Mucosa of descending colon (tissue), 3 donors: Measurements from ENCODE around the gene CCDC57. TPM values are rescaled to one million over a fixed set of nuclear protein-coding genes. Genes with fewer than 3 reads are reported as not detected.

ENCODE experiments used
- ATAC-seq: fragments of 200-7000 bp; cut with Tn5 transposase; one replicate; pipeline ENCODE4 v1.9.1; 2020; ENCODE audit warnings: mild to moderate bottlenecking, moderate library complexity
- DNase-seq, 3 donors: peaks; one replicate each; pipeline ENCODE4 v3.0.0-alpha.2; 2020
- H3K36me3 ChIP-seq: fragments of 200-600 bp; one replicate; pipeline ENCODE4 v1.8.0; 2021; ENCODE audit warnings: low read depth, mild to moderate bottlenecking
- H3K4me1 ChIP-seq: fragments of 200-600 bp; one replicate; pipeline ENCODE4 v1.8.0; 2021; ENCODE audit warnings: low read depth, mild to moderate bottlenecking
- H3K4me3 ChIP-seq: fragments of 200-600 bp; one replicate; pipeline ENCODE4 v1.8.0; 2021; ENCODE audit warnings: mild to moderate bottlenecking
- H3K9me3 ChIP-seq: fragments of 200-600 bp; one replicate; pipeline ENCODE4 v1.8.0; 2021; ENCODE audit warnings: mild to moderate bottlenecking
- intact Hi-C, 2 donors: fragments of 100-400 bp; cut with DNase I in 1 of 2; cut with micrococcal nuclease in 1 of 2; formaldehyde crosslinking; loops; one replicate each; pipeline versions ENCODE4 v1.11.0 to v1.11.1; 2022; cut with DNase I, micrococcal nuclease
- total RNA-seq, 3 donors: library from RNA; stranded (reverse); fragmentation: NEBNext Ultra II Directional in 2 of 3; extraction: Animal tissue kit (Norgen Biotek cat#: 25700) in 2 of 3; gene quantifications; one replicate each; pipeline versions ENCODE4 v1.2.1 to v1.2.4, GENCODE V29; 2021 to 2023
- TF ChIP-seq, protein P1 (sequence below): fragments of 200-600 bp; IDR thresholded peaks from one replicate; pipeline ENCODE4 v1.8.0; 2022; ENCODE audit warnings: antibody characterized with exemption, mild to moderate bottlenecking
- donor health status: DM: no; HTN: no; CAD: no; lungs with moderate emphysema.
- donor health status: DM: no; HTN: no; CAD: no.
- donor health status: DM: no; HTN: yes; CAD: no.

The CCDC57 gene
- total RNA-seq, 3 donors from 2014 or later: 41.3 to 46.3 (median 45.4) TPM

DNA sequence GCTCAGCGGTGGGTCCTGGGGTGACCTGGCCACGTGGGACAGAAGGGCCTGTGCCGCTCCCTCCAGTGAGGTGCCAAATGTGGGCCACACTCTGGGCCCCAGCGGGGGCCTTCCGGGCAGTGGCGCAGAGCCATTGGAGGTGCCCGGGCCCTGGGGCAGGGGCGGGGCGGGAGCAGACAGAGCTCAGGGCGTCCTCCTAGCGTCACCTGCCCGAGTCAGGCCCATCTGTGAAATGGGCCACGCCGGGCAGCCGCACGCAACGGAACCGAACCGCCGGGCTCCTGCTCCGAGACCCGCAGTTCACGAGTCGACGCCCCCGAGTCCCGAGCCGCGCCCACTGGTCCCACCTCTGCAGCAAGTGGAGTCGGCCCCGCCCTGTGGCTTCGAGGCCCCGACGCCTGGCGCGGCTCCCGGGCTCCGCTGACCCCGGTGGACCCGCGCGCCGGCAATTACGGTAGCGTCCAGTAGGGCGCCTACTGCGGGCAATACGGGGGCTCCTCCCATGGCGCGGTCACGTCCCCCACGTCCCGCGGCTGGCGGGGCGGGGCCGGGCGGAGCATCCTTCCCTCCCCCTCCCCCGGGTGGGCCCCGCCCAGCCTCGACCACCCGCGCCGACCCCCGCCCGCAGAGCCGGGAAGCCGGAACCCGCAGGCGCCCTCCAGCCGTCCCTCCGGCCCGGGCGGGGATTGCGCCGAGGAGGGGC lies 18.1 kb upstream of the CCDC57 start:
- Histone ChIP-seq H3K36me3 (no peaks in the 10 kb centered on the region), H3K9me3 (no peaks in the 10 kb centered on the region), H3K4me1 (peaks cover 49% of the 10 kb centered on the region), H3K4me3 (peak overlapping the region; percentile 14)
- intact Hi-C loops: loop anchor here in 1 of 2 donors (10.0 kb wide), 1 partner anchor 94 kb away; no protein-coding TSS in a partner anchor
- TF ChIP-seq, protein P1, sequence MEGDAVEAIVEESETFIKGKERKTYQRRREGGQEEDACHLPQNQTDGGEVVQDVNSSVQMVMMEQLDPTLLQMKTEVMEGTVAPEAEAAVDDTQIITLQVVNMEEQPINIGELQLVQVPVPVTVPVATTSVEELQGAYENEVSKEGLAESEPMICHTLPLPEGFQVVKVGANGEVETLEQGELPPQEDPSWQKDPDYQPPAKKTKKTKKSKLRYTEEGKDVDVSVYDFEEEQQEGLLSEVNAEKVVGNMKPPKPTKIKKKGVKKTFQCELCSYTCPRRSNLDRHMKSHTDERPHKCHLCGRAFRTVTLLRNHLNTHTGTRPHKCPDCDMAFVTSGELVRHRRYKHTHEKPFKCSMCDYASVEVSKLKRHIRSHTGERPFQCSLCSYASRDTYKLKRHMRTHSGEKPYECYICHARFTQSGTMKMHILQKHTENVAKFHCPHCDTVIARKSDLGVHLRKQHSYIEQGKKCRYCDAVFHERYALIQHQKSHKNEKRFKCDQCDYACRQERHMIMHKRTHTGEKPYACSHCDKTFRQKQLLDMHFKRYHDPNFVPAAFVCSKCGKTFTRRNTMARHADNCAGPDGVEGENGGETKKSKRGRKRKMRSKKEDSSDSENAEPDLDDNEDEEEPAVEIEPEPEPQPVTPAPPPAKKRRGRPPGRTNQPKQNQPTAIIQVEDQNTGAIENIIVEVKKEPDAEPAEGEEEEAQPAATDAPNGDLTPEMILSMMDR: peak; percentile 48
- ATAC-seq (peak; percentile 70), DNase-seq (peak; percentile 93 to 94 (median 94))

DNA sequence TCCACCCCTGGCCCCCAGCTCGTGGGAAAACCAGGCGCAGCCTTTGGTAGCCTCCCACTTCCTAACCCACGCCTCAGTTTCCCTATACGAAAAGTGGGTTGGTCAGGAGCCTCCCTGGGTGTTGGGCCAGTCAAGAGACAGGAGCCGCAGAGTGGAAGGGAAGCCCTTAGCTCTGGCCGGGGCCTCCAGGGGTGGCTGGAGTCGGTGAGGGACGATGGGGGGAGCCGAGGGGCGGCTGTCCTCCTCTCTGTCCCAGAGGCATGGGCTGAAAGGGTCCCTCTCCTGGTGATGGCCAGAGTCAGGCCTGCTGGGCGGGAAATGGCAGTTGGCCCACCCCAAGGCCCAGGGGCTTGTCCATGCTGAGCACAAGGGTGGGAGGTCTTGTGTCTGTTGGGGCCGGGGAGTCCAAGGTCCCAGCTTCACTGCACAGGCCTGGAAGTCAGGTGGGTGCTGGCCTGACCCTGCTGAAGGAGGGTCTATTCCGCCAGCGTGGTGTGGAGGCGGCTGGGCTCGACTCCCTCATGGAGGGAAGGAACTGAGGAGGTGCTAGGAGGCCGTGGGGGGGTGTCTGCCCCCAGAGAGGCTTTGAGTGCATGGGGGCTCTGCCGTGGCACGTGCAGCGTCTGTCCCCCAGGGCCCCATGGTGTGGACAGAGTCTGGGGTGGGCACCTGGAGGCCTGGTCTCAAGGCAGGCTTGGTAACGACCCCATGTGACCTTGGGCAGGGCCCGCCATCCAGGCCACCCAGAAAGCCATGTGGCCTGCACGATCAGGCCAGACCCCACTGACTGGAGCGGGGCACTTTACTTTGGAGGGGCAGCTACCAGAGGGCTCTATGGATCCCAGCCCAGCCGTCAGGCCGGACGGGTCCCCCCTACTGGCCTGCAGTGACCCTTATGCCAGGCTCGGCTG lies 17.3 kb upstream of the CCDC57 start:
- ATAC-seq: no peak
- peaks cover 43% of the 10 kb centered on the region for H3K4me1 ChIP-seq
- intact Hi-C loops: loop anchor here in 1 of 2 donors (10.0 kb wide), 1 partner anchor 95 kb away; no protein-coding TSS in a partner anchor

DNA sequence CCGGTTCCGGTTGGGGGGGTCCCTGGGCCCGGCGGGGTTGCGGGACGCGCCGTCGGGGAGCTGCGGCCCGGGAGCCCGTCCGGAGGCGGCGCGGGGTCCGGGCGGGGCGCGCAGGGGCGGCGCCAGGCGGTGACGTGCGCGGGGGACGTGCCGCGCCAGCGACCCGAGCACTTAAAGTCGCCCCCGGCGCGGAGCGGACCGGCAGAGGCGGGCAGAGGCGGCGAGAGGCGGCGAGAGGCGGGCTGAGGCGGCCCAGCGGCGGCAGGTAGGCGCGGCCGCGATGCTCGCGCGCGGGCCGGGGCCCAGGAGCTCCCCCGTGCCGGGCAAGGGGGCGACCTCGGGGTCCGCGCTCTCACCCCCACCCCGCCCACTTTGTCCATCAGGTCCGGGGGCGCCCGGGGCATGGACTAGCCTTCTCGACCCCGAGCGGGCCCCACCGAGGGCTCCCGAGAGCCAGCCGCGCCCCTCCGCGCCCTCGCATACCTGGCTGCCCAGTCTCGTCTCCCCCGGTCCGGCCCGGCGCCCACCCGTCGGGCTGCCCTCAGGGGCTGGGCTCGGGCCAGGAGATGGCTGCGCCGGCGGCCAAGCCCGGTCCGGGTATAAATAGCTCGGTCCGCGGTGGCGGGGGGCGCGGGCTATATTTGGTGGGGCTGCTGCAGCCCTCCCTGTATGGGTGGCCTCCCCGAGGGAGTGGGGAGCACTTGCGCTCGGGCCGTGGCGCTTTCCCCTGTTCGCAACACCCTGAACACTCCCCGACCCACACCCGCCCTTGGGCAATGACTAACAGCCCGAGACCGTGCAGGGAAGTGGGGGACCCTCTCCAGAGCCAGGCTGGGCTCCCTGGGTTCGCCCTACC lies 16.4 kb upstream of the CCDC57 start, which contains the start of gene SLC16A3:
Gene SLC16A3, plus strand, starts transcription at position 201 of the 856 bp plus-strand sequence. CDS start 6,967 bp downstream, outside the sequence.
- DNase-seq (peak; percentile 73 to 84 (median 83)), ATAC-seq (peak; percentile 57)
- intact Hi-C loops: no loop called here
- TF ChIP-seq, protein P1: no peak
- no peaks in the 10 kb centered on the region for H3K36me3 ChIP-seq
- H3K4me3 ChIP-seq: peak within 1 kb of the TSS; percentile 51
- H3K9me3 ChIP-seq: no peaks in the 10 kb centered on the region
- peaks cover 43% of the 10 kb centered on the region for H3K4me1 ChIP-seq

More for the DNA sequence above, 17.3 kb upstream of the CCDC57 start:
- no peaks in the 10 kb centered on the region for H3K9me3 ChIP-seq
- TF ChIP-seq, protein P1: no peak
- H3K4me3 ChIP-seq: peak overlapping the region; percentile 51
- no peaks in the 10 kb centered on the region for H3K36me3 ChIP-seq
- peak in 2 of 3 donors; percentile 63 to 73 for DNase-seq

DNA sequence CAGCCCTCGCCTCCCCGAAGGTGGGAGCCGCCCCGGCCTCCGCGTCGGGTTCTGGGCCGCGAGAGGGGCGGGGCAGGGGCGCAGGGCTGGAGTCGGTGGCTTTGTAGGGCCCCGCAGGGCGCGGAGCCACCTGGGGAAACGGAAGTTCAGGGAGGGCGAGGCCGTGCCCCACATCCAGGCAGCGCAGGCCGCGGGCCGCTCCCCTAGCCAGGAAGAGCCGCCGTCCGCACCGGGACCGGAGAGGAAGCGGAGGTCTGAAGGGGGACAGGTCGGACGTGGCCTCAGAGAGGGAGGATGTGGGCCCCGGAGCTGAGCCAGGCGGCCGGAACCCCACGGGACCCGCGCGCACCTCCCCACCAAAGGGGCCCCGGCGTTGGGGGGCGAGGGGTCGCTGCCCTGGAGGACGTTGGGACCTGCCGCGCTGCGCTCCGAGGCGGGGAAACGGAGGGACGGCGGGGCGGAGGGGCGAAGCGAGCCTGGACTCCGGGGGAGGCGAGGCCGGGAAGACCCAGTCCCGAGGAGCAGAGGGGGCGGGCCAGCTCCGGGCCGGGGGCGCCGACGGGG lies 15.7 kb upstream of the CCDC57 start:
- H3K4me1 ChIP-seq: peaks cover 43% of the 10 kb centered on the region
- peak overlapping the region; percentile 28 for H3K4me3 ChIP-seq
- intact Hi-C loops: no loop called here
- H3K9me3 ChIP-seq: no peaks in the 10 kb centered on the region
- H3K36me3 ChIP-seq: no peaks in the 10 kb centered on the region
- DNase-seq (peak; percentile 79 to 92 (median 86)), ATAC-seq (peak; percentile 49)
- TF ChIP-seq, protein P1: no peak
